Epithelial cell of prostate (primary cell): ENCODE measurements around the gene RASGRF1.
A peak's percentile ranks its signal among the peaks of the same experiment; 100 is the strongest.
"Not testable (repeated sequence)": the region's sequence is repeated elsewhere in the genome, so short reads cannot be mapped to it uniquely, and the experiment has no call there.

Experiments used
- DNase-seq: peaks from one replicate; pipeline ENCODE4 v3.0.0-alpha.2; 2011; ENCODE audit warnings: low read depth, low spot score
- H3K27ac ChIP-seq: fragments of 450-650 bp; 2 replicates; pipeline ENCODE4 v1.5.1; 2017; ENCODE audit warnings: mild to moderate bottlenecking

RASGRF1 gene

GRCh38 chr15:79018960-79019359 is 71.6 kb downstream of the RASGRF1 start:
- no peak for DNase-seq
- H3K27ac ChIP-seq, result no peak overlapping the region

- H3K27ac ChIP-seq, result no peak overlapping the region
- no peak for DNase-seq
Measured at GRCh38 chr15:79017953-79018352, 72.6 kb downstream of the RASGRF1 start.

- H3K27ac ChIP-seq, result no peak overlapping the region
- no peak for DNase-seq
Measured at GRCh38 chr15:79016527-79017170, 73.9 kb downstream of the RASGRF1 start.

GRCh38 chr15:79015416-79015815 is 75.2 kb downstream of the RASGRF1 start:
- no peak for DNase-seq
- no peak overlapping the region for H3K27ac ChIP-seq

GRCh38 chr15:79010278-79010677 is 80.3 kb downstream of the RASGRF1 start:
- no peak for DNase-seq
- H3K27ac ChIP-seq, result no peak overlapping the region

- no peak overlapping the region for H3K27ac ChIP-seq
- DNase-seq, result no peak
Measured at GRCh38 chr15:79009379-79009778, 81.2 kb downstream of the RASGRF1 start.

GRCh38 chr15:79008659-79009058 is 81.9 kb downstream of the RASGRF1 start:
- DNase-seq, result no peak
- H3K27ac ChIP-seq, result no peak overlapping the region

GRCh38 chr15:79007066-79007465 is 83.5 kb downstream of the RASGRF1 start:
- H3K27ac ChIP-seq, result no peak overlapping the region
- no peak for DNase-seq

- DNase-seq, result no peak
- no peak overlapping the region for H3K27ac ChIP-seq
Measured at GRCh38 chr15:79006071-79006470, 84.5 kb downstream of the RASGRF1 start.

- no peak for DNase-seq
Measured at GRCh38 chr15:79004336-79004735, 86.2 kb downstream of the RASGRF1 start.

GRCh38 chr15:79003896-79004295 is 86.7 kb downstream of the RASGRF1 start:
- peak overlapping the region; percentile 33 for H3K27ac ChIP-seq
- DNase-seq, result no peak

More at GRCh38 chr15:79004336-79004735, 86.2 kb downstream of the RASGRF1 start:
- peak overlapping the region; percentile 33 for H3K27ac ChIP-seq

- no peak overlapping the region for H3K27ac ChIP-seq
- no peak for DNase-seq
Measured at GRCh38 chr15:79003301-79003700, 87.3 kb downstream of the RASGRF1 start.

GRCh38 chr15:79002581-79002980 is 88.0 kb downstream of the RASGRF1 start:
- H3K27ac ChIP-seq, result no peak overlapping the region
- DNase-seq, result no peak

GRCh38 chr15:78999636-79000035 is 90.9 kb downstream of the RASGRF1 start:
- DNase-seq, result no peak
- H3K27ac ChIP-seq, result no peak overlapping the region

GRCh38 chr15:78998526-78998925 is 92.1 kb downstream of the RASGRF1 start:
- H3K27ac ChIP-seq, result no peak overlapping the region
- DNase-seq, result no peak

- no peak for DNase-seq
- no peak overlapping the region for H3K27ac ChIP-seq
Measured at GRCh38 chr15:78997981-78998499, 92.5 kb downstream of the RASGRF1 start.

- DNase-seq, result peak; percentile 31
- H3K27ac ChIP-seq, result no peak overlapping the region
Measured at GRCh38 chr15:78996894-78997275, 93.7 kb downstream of the RASGRF1 start.

- no peak for DNase-seq
- H3K27ac ChIP-seq, result no peak overlapping the region
Measured at GRCh38 chr15:78995921-78996893, 94.4 kb downstream of the RASGRF1 start.

- not testable (repeated sequence) for H3K27ac ChIP-seq, DNase-seq
Measured at GRCh38 chr15:78995161-78995560, 95.4 kb downstream of the RASGRF1 start.

- H3K27ac ChIP-seq, result no peak overlapping the region
Measured at GRCh38 chr15:78993931-78994530, 96.5 kb downstream of the RASGRF1 start.

More at GRCh38 chr15:78993931-78994530, 96.5 kb downstream of the RASGRF1 start:
- DNase-seq, result no peak
